GM18909 (cell line): Measurements from ENCODE around the gene CDK3.
"Not testable (repeated sequence)": the region's sequence is repeated elsewhere in the genome, so short reads cannot be mapped to it uniquely, and the experiment has no call there.

Experiments
- ATAC-seq: cut with Tn5 transposase; IDR thresholded peaks from one replicate; pipeline ENCODE4 v1.9.1; 2021; ENCODE audit warnings: mild to moderate bottlenecking; ENCODE audit not compliant: unreplicated experiment, poor library complexity

CDK3 gene

GRCh38 chr17:76036497-76037261 is 36.0 kb downstream of the CDK3 start:
- ATAC-seq, result no peak

- ATAC-seq, result no peak
These were observed 37.4 kb downstream of the CDK3 start for GRCh38 chr17:76038050-76038449.

GRCh38 chr17:76039121-76039520 is 38.5 kb downstream of the CDK3 start:
- no peak for ATAC-seq

- no peak for ATAC-seq
These were observed 39.7 kb downstream of the CDK3 start for GRCh38 chr17:76040376-76040775.

- ATAC-seq, result not testable (repeated sequence)
These were observed 42.2 kb downstream of the CDK3 start for GRCh38 chr17:76042868-76043267.

- not testable (repeated sequence) for ATAC-seq
These were observed 43.9 kb downstream of the CDK3 start for GRCh38 chr17:76044475-76045007.

GRCh38 chr17:76046064-76046463 is 45.4 kb downstream of the CDK3 start:
- ATAC-seq, result no peak

GRCh38 chr17:76048025-76048605 is 47.5 kb downstream of the CDK3 start:
- ATAC-seq, result no peak

- no peak for ATAC-seq
These were observed 48.1 kb downstream of the CDK3 start for GRCh38 chr17:76048711-76049110.

GRCh38 chr17:76049239-76049638 is 48.6 kb downstream of the CDK3 start:
- ATAC-seq, result no peak

- ATAC-seq, result no peak
These were observed 49.3 kb downstream of the CDK3 start for GRCh38 chr17:76049836-76050537.

- no peak for ATAC-seq
These were observed 50.1 kb downstream of the CDK3 start for GRCh38 chr17:76050538-76051467.

- no peak for ATAC-seq
These were observed 50.9 kb downstream of the CDK3 start for GRCh38 chr17:76051561-76051960.

GRCh38 chr17:76053246-76054111 is 52.8 kb downstream of the CDK3 start:
- no peak for ATAC-seq

- no peak for ATAC-seq
These were observed 53.4 kb downstream of the CDK3 start for GRCh38 chr17:76054112-76054476.
